H9 (cell line): ENCODE data around the gene RAP1GAP2. TPM values are rescaled to one million over a fixed set of nuclear protein-coding genes. Genes with fewer than 3 reads are reported as not detected.
A peak's percentile ranks its signal among the peaks of the same experiment; 100 is the strongest.

Experiments
- DNase-seq: peaks from one replicate; pipeline ENCODE4 v3.0.0-alpha.2; 2017
- H2AFZ ChIP-seq: one replicate; pipeline ENCODE4 v1.6.1; 2013; ENCODE audit warnings: mild to moderate bottlenecking, low read length, control low read depth, moderate library complexity
- H2AK5ac ChIP-seq: 2 replicates; pipeline ENCODE4 v1.6.1; 2013; ENCODE audit warnings: low read length, control low read depth, mixed read lengths; ENCODE audit not compliant: insufficient read length
- H2BK120ac ChIP-seq: one replicate; pipeline ENCODE4 v1.6.1; 2013; ENCODE audit warnings: low read depth, mild to moderate bottlenecking, low read length, control low read depth, inconsistent platforms; ENCODE audit not compliant: poor library complexity, severe bottlenecking
- H2BK12ac ChIP-seq: 2 replicates; pipeline ENCODE4 v1.6.1; 2013; ENCODE audit warnings: low read length, control low read depth, mixed read lengths, low read depth; ENCODE audit not compliant: insufficient read length
- H2BK15ac ChIP-seq: 2 replicates; pipeline ENCODE4 v1.6.1; 2013; ENCODE audit warnings: low read depth, low read length, control low read depth
- H2BK20ac ChIP-seq: one replicate; pipeline ENCODE4 v1.6.1; 2013; ENCODE audit warnings: low read depth, mild to moderate bottlenecking, low read length, control low read depth, inconsistent platforms; ENCODE audit not compliant: poor library complexity, severe bottlenecking
- H2BK5ac ChIP-seq: 2 replicates; pipeline ENCODE4 v1.6.1; 2013; ENCODE audit warnings: low read length, control low read depth, mixed read lengths; ENCODE audit not compliant: insufficient read length
- H3K14ac ChIP-seq: 2 replicates; pipeline ENCODE4 v1.6.1; 2013; ENCODE audit warnings: low read length, control low read depth; ENCODE audit not compliant: insufficient read depth
- H3K18ac ChIP-seq: 2 replicates; pipeline ENCODE4 v1.6.1; 2013; ENCODE audit warnings: low read depth, mild to moderate bottlenecking, mixed read lengths, low read length, control low read depth; ENCODE audit not compliant: insufficient read length
- H3K23ac ChIP-seq: 2 replicates; pipeline ENCODE4 v1.6.1; 2013; ENCODE audit warnings: low read length, control low read depth, mixed read lengths, low read depth; ENCODE audit not compliant: insufficient read length
- H3K23me2 ChIP-seq: 2 replicates; pipeline ENCODE4 v1.6.1; 2013; ENCODE audit warnings: low read depth, mild to moderate bottlenecking, mixed read lengths, low read length, control low read depth; ENCODE audit not compliant: insufficient read length, poor library complexity, severe bottlenecking
- H3K27ac ChIP-seq: 2 replicates; pipeline ENCODE4 v1.5.1; 2013; ENCODE audit warnings: low read length, control low read depth, mixed read lengths, low read depth; ENCODE audit not compliant: insufficient read length
- H3K27me3 ChIP-seq: 2 replicates; pipeline ENCODE4 v1.6.1; 2013; ENCODE audit warnings: low read length, control low read depth, inconsistent platforms; ENCODE audit not compliant: insufficient read depth
- H3K4ac ChIP-seq: 2 replicates; pipeline ENCODE4 v1.6.1; 2013; ENCODE audit warnings: low read depth, mild to moderate bottlenecking, control low read depth, inconsistent platforms, low read length, moderate library complexity
- H3K4me1 ChIP-seq: 2 replicates; pipeline ENCODE4 v1.6.1; 2013; ENCODE audit warnings: low read length, control low read depth, inconsistent platforms; ENCODE audit not compliant: insufficient read depth
- H3K4me2 ChIP-seq: 2 replicates; pipeline ENCODE4 v1.6.1; 2013; ENCODE audit warnings: low read length, control low read depth, mixed read lengths; ENCODE audit not compliant: insufficient read length, insufficient read depth
- H3K56ac ChIP-seq: 2 replicates; pipeline ENCODE4 v1.6.1; 2013; ENCODE audit warnings: low read depth, mild to moderate bottlenecking, mixed read lengths, low read length, control low read depth; ENCODE audit not compliant: insufficient read length
- H3K79me1 ChIP-seq: 2 replicates; pipeline ENCODE4 v1.6.1; 2013; ENCODE audit warnings: low read depth, mild to moderate bottlenecking, moderate library complexity, low read length, control low read depth, inconsistent platforms; ENCODE audit not compliant: insufficient read depth, poor library complexity, severe bottlenecking
- H3K79me2 ChIP-seq: 2 replicates; pipeline ENCODE4 v1.6.1; 2013; ENCODE audit warnings: low read length, control low read depth, inconsistent platforms; ENCODE audit not compliant: insufficient read depth
- H3K9ac ChIP-seq: 2 replicates; pipeline ENCODE4 v1.6.1; 2013; ENCODE audit warnings: low read length, control low read depth, mixed read lengths; ENCODE audit not compliant: insufficient read length; ENCODE audit errors: extremely low read depth
- H3K9me3 ChIP-seq: one replicate; pipeline ENCODE4 v1.6.1; 2013; ENCODE audit warnings: low read depth, low read length, inconsistent platforms; ENCODE audit not compliant: control insufficient read depth
- H3T11ph ChIP-seq: one replicate; pipeline ENCODE4 v1.6.1; 2013; ENCODE audit warnings: mild to moderate bottlenecking, low read length, control low read depth, inconsistent platforms
- H4K20me1 ChIP-seq: one replicate; pipeline ENCODE4 v1.6.1; 2013; ENCODE audit not compliant: control insufficient read depth, insufficient read length, insufficient read depth
- H4K5ac ChIP-seq: 2 replicates; pipeline ENCODE4 v1.6.1; 2013; ENCODE audit warnings: low read depth, mild to moderate bottlenecking, mixed read lengths, low read length, control low read depth; ENCODE audit not compliant: insufficient read length
- H4K8ac ChIP-seq: replicated peaks from 2 replicates; pipeline ENCODE4 v1.6.1; 2013; ENCODE audit warnings: low read length, control low read depth, mixed read lengths, low read depth; ENCODE audit not compliant: insufficient read length
- H4K91ac ChIP-seq: 2 replicates; pipeline ENCODE4 v1.6.1; 2013; ENCODE audit warnings: low read depth, mild to moderate bottlenecking, moderate library complexity, mixed read lengths, low read length, control low read depth; ENCODE audit not compliant: insufficient read length
- H3K27ac Mint-ChIP-seq, 3 experiments: 2 replicates in 2 of 3; 3 replicates in 1 of 3; pipeline ENCODE4 v1.8.0; 2020 to 2021; ENCODE audit warnings: mixed read lengths in 3 of 3, mild to moderate bottlenecking in 1 of 3, moderate library complexity in 1 of 3
- H3K27me3 Mint-ChIP-seq: 2 replicates; pipeline ENCODE4 v1.8.0; 2021; ENCODE audit warnings: low read depth, mild to moderate bottlenecking, moderate library complexity, mixed read lengths
- H3K36me3 Mint-ChIP-seq, 3 experiments: 2 replicates in 2 of 3; 3 replicates in 1 of 3; pipeline ENCODE4 v1.8.0; 2020 to 2021; ENCODE audit warnings: low read depth in 3 of 3, mixed read lengths in 3 of 3; ENCODE audit not compliant: insufficient read depth in 1 of 3
- H3K4me1 Mint-ChIP-seq, 2 experiments: 2 replicates each; pipeline ENCODE4 v1.8.0; 2020; ENCODE audit warnings: mixed read lengths in 2 of 2
- H3K4me3 Mint-ChIP-seq, 2 experiments: 2 replicates in 1 of 2; 3 replicates in 1 of 2; pipeline ENCODE4 v1.8.0; 2020 to 2021; ENCODE audit warnings: mild to moderate bottlenecking in 2 of 2, mixed read lengths in 2 of 2, moderate library complexity in 1 of 2
- H3K9me3 Mint-ChIP-seq, 2 experiments: 2 replicates in 1 of 2; 3 replicates in 1 of 2; pipeline ENCODE4 v1.8.0; 2020; ENCODE audit warnings: mild to moderate bottlenecking in 2 of 2, mixed read lengths in 2 of 2, moderate library complexity in 1 of 2
- WGBS: extraction: QIAGEN DNeasy Blood & Tissue Kit; methylation state at CpG from one replicate; pipeline ENCODE4 v1.1.7; 2013; ENCODE audit warnings: missing lambda C conversion rate, low lambda C conversion rate, mixed read lengths; ENCODE audit not compliant: insufficient read length; ENCODE audit errors: extremely low coverage; 5-methylcytosine and 5-hydroxymethylcytosine counted together
- total RNA-seq: library from RNA; stranded (reverse); gene quantifications from 2 replicates; pipeline ENCODE4 v1.2.1, GENCODE V29; 2021
- TF ChIP-seq, protein P1 (sequence below): fragments of 200-600 bp; sonication (generic); conservative IDR thresholded peaks from 3 replicates; pipeline ENCODE4 v1.8.0; 2021; ENCODE audit warnings: antibody characterized with exemption, mild to moderate bottlenecking

Gene RAP1GAP2
- total RNA-seq, 1 experiment from 2014 or later = 33.8 TPM

DNA sequence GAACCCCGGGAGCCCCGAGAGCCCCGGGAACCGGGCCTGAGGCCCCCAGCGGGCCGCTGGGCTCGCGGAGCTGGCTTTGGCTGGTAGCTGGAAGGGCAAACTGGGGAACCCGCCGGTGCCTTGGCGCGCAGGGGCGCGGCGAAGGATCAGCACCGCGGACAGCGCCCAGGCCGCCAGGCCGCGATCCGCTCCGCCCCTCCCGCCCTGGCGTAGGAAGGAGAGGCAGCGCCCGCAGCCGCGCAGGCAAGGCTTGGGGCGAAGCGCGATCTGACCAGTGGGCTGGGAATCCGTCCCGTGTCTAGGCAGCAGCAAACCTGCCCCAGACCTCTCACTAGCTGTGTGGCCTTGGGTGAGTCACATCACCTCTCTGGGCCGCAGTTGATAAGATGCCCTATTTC is 46.5 kb upstream of the RAP1GAP2 start:
- no peaks in the 10 kb centered on the region for H3K36me3 Mint-ChIP-seq
- Histone ChIP-seq H3K27ac (no peak overlapping the region), H3K4me2 (no peak overlapping the region), H2BK15ac (no peak overlapping the region), H4K91ac (no peak overlapping the region), H3K18ac (no peak overlapping the region), H4K20me1 (no peaks in the 10 kb centered on the region), H3K23ac (no peak overlapping the region), H3K4me1 (no peaks in the 10 kb centered on the region), H3K27me3 (no peaks in the 10 kb centered on the region), H3T11ph (no peak overlapping the region), H3K14ac (no peak overlapping the region), H2AK5ac (no peak overlapping the region), H3K23me2 (peaks cover 5% of the 10 kb centered on the region), H2BK5ac (no peak overlapping the region), H3K4ac (no peak overlapping the region), H3K56ac (no peak overlapping the region), H2BK120ac (no peak overlapping the region), H3K9me3 (no peaks in the 10 kb centered on the region), H4K5ac (no peak overlapping the region), H2BK12ac (no peak overlapping the region), H3K79me2 (no peaks in the 10 kb centered on the region), H3K9ac (no peak overlapping the region), H2AFZ (no peak overlapping the region), H2BK20ac (no peak overlapping the region), H4K8ac (no peak overlapping the region), H3K79me1 (no peaks in the 10 kb centered on the region)
- no peak overlapping the region for H3K27ac Mint-ChIP-seq
- no CpG with 5 or more reads among the region's 35 CpGs for WGBS
- no peaks in the 10 kb centered on the region for H3K9me3 Mint-ChIP-seq
- peak; percentile 93 for DNase-seq
- peaks cover 14 to 26% of the 10 kb centered on the region in 2 experiments for H3K4me1 Mint-ChIP-seq
- peaks cover 31% of the 10 kb centered on the region for H3K27me3 Mint-ChIP-seq
- H3K4me3 Mint-ChIP-seq = peak overlapping the region in 1 of 2 experiments; percentile 71; a peak in 3 of 5 replicates
- TF ChIP-seq, protein P1, sequence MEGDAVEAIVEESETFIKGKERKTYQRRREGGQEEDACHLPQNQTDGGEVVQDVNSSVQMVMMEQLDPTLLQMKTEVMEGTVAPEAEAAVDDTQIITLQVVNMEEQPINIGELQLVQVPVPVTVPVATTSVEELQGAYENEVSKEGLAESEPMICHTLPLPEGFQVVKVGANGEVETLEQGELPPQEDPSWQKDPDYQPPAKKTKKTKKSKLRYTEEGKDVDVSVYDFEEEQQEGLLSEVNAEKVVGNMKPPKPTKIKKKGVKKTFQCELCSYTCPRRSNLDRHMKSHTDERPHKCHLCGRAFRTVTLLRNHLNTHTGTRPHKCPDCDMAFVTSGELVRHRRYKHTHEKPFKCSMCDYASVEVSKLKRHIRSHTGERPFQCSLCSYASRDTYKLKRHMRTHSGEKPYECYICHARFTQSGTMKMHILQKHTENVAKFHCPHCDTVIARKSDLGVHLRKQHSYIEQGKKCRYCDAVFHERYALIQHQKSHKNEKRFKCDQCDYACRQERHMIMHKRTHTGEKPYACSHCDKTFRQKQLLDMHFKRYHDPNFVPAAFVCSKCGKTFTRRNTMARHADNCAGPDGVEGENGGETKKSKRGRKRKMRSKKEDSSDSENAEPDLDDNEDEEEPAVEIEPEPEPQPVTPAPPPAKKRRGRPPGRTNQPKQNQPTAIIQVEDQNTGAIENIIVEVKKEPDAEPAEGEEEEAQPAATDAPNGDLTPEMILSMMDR = no peak
